HG02884 (cell line): ENCODE data around the gene KRT20.
"Not testable (repeated sequence)": the region's sequence is repeated elsewhere in the genome, so short reads cannot be mapped to it uniquely, and the experiment has no call there.

Source experiments
- ATAC-seq: cut with Tn5 transposase; IDR thresholded peaks from one replicate; pipeline ENCODE4 v1.9.1; 2021; ENCODE audit warnings: mild to moderate bottlenecking, moderate library complexity; ENCODE audit not compliant: unreplicated experiment

Gene KRT20

GRCh38 chr17:40884708-40885512 is at the start of gene KRT20:
Gene KRT20, minus strand, starts transcription at chr17:40885242. Its CDS starts 57 bp downstream, at chr17:40885185.
- ATAC-seq = no peak

GRCh38 chr17:40932608-40933007 is 47.6 kb upstream of the KRT20 start:
- no peak for ATAC-seq

- no peak for ATAC-seq
These were observed 46.3 kb upstream of the KRT20 start for GRCh38 chr17:40931311-40931710.

GRCh38 chr17:40926341-40926740 is 41.3 kb upstream of the KRT20 start:
- no peak for ATAC-seq

GRCh38 chr17:40922239-40922638 is 37.2 kb upstream of the KRT20 start:
- no peak for ATAC-seq

- no peak for ATAC-seq
These were observed 36.0 kb upstream of the KRT20 start for GRCh38 chr17:40921026-40921425.

- ATAC-seq = not testable (repeated sequence)
These were observed 32.1 kb upstream of the KRT20 start for GRCh38 chr17:40917116-40917515.

GRCh38 chr17:40916366-40916765 is 31.3 kb upstream of the KRT20 start:
- no peak for ATAC-seq

GRCh38 chr17:40915721-40916256 is 30.7 kb upstream of the KRT20 start:
- ATAC-seq = no peak

- ATAC-seq = no peak
These were observed 30.2 kb upstream of the KRT20 start for GRCh38 chr17:40915199-40915661.

- no peak for ATAC-seq
These were observed 29.2 kb upstream of the KRT20 start for GRCh38 chr17:40914075-40914855.

GRCh38 chr17:40912486-40913210 is 27.6 kb upstream of the KRT20 start:
- no peak for ATAC-seq

GRCh38 chr17:40910441-40910841 is 25.4 kb upstream of the KRT20 start:
- ATAC-seq = no peak

- ATAC-seq = no peak
These were observed 24.7 kb upstream of the KRT20 start for GRCh38 chr17:40909755-40910154.

GRCh38 chr17:40909351-40909750 is 24.3 kb upstream of the KRT20 start:
- no peak for ATAC-seq

GRCh38 chr17:40906613-40907012 is 21.6 kb upstream of the KRT20 start:
- ATAC-seq = no peak

GRCh38 chr17:40905370-40905769 is 20.3 kb upstream of the KRT20 start:
- no peak for ATAC-seq

GRCh38 chr17:40903129-40903847 is 18.2 kb upstream of the KRT20 start:
- ATAC-seq = no peak

- ATAC-seq = no peak
These were observed 17.5 kb upstream of the KRT20 start for GRCh38 chr17:40902498-40902897.

- no peak for ATAC-seq
These were observed 17.0 kb upstream of the KRT20 start for GRCh38 chr17:40901981-40902474.
